ENCODE results near the gene ZSCAN1.

The ZSCAN1 gene

DNA sequence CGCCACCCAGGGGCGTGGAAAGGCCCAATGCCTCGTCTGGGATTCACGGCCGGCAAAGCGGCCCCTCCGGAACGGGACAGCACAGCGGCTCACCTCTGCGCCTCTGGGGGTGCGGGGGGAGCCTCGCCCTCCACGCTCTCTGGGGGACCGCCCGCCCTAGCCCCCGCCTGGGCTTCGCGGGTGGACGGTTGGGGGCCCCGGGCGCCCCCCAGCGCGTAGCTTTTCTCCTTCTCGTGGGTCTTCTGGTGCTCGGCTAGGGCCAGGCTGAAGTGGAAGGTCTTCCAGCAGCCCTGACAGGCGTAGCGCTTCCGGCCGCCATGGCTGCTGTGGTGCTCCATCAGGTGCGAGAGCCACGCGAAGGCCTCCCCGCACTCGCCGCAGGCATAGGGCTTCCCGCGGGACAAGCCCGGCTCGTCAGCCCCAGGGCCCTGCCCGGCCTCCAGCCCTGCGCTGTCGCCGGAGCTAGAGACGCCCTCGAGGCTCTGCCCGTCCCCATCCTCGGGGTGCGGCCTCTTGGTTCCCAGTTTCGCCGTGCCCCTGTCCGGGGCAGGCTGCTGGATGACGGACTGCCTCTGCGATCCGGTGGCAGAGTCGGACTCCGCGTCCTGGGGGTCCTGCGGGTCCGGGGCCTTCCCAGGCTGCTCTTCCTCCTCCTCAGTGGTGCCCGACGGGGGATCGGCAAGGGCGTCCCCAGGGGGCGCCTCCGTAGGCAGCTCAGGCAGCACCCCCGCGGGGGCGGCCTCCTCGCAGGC is 50.9 kb downstream of the ZSCAN1 start:
- DNase-seq = no peak

GRCh38 chr19:58085348-58085875 is 51.6 kb downstream of the ZSCAN1 start:
- DNase-seq = no peak

GRCh38 chr19:58086825-58087710 is 53.2 kb downstream of the ZSCAN1 start:
- no peak for DNase-seq

DNA sequence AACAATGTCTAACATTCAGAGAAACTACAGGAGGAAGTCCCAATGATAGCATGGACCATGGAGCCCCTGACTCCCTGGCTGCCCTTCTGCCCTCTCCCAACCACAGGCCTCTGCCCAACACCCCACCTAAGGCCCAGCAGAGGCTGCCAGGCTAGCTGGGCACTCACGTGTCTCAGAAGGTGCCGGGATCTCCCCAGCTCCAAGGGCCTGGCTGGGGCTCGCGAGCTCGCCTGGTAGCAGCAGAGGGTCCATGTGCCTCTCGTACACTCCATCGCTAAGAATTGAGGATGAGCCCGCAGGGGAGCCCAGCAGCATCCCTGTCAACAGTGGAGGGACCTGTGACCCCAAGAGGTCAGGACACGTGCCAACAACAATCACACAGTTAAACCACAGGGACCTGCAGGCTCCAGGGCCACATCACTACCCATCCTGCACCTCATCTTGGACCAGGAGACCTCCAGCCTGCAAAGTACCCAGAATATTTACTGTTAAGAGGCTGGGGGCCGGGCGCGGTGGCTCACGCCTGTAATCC is 54.8 kb downstream of the ZSCAN1 start:
- no peak for DNase-seq

DNA sequence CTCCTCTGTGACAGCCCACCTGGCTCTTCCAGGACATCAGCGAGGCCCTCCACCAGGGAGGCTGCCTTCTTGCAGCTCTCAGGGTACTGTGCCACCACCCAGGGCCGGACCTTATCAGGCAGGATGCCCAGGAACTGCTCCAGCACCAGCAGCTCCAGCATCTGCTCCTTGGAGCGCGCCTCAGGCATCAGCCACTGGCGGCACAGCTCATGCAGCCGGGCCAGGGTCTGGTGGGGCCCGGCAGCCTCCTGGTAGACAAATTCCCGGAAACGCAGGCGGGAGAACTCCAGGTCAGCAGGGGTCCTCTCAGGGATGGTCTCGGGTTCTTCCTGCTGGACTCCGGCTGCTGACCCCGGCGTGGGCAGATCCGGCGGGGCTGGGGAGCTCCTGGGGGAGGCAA is 56.0 kb downstream of the ZSCAN1 start:
- no peak for DNase-seq

- no peak for DNase-seq
These were observed 57.6 kb downstream of the ZSCAN1 start for GRCh38 chr19:58091251-58091995.

DNA sequence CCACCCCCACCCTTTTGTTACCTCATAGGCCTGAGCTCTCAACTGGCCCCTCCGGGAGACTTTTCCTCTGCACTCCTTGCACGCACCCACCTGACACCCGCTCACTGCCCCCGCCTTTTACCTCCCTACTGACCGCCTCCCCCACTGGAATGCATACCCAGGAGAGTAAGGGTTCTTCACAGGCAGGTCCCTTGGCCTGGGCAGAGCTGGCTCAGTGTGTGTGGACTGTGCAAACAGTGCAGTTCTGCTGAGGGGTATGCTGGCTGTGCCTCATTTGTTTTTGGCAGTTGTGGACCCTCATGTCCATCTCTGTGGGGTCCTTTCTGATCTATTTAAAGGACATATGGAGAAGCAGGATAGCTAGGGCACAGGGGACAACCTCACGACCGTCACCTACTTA is 59.2 kb downstream of the ZSCAN1 start:
- no peak for DNase-seq

DNA sequence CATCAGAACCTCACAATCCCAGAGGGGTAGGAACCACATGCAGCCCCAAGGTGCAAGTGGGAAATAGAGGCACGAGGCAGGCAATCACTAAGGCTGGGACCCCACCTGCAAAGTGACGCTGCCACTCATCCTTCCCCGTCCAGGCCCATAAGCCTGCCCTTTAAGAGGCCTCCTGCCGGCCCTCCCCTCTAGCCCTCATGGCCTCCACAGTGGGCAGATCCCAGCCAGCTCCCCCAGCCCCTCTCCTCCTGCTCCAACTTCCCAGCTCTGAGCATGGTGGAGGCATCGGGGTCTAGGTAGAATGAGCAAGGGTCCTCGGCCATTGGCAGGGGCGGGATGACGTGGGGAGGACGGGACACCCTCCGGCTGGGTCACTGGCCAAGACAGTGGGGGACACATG is 61.5 kb downstream of the ZSCAN1 start:
- no peak for DNase-seq

DNA sequence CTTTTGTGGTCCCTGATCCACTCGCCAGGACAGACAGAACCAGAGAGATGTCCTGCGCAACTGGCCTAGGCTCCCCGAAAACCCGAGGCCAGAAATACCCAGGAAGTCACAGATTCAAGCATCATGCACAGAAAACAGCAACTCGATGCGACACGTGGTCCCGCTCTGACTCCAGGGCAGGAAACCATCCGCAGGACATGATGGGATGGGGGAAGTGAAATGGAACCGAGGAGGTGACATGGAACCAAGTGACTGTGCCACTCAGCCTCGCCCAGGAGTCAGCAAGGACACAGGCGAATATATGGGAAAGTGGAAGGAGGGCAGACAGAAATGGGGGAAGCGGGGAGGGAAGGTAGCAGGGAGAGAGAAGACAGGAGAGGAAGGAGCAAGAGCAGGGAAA is 63.1 kb downstream of the ZSCAN1 start:
- DNase-seq = no peak

- DNase-seq = no peak
These were observed 63.5 kb downstream of the ZSCAN1 start for GRCh38 chr19:58097349-58097748.

DNA sequence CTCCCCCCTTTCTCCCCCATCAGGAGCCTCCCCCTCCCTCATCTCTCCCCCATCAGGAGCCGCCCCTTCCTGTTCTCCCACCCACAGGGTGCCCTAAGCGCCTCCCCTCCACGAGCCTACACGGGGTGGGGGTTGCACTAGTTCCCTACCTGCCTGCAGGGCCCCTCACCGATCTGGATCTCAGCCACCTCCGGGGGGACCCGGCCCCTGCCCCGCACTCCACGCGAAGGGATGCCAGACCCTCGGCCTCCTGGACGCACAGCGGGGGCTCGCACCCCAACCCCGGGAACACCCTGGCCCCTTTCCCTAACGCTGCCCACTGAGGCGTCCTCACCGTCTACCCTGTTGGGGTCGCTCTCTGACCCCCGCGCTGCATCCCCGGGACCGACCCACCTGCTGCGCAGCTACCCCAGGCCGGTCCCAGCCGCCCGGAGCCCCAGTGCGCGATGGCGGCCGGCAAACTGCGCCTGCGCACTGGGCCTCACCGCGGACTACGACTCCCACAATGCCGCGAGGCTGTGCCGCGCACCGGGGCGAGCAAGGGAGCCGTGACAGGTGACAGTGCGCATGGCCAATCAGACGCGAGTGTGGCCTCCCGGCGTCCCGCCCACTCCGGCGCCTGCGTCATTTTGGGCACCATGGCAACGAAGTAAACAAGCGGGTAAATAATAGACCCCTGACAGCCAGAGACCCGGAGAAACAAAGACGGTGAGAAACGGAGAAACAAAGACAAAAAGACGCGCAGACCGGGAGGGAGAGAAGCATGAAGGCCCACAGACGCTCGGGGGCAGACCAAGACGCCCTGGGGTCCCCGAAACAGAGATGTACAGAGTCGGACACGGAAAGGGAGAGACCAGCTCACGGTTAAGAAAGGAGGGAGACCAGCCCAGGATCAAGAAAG is 64.2 kb downstream of the ZSCAN1 start, which contains the start of gene ZSCAN18:
ZSCAN18 (minus strand) TSS at position 451 of the 901 bp plus-strand sequence. CDS start 7,964 bp downstream, outside the sequence.
- DNase-seq = peak; percentile 89

DNA sequence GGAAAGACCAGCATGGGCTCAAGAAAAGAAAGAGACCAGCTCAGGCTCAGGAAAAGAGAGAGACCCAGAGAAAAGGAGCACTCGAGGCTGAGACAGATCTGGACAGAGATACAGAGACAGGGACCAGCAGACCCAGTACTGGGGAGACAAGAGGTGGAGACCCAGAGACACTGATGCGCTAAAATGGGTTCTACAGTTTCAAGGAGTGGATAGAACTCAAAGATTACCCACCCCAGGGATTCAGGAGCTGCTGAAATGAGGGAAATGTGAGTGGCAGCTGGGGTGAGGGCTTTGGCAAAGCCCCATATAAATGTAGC is 64.8 kb downstream of the ZSCAN1 start:
- DNase-seq = no peak

Data from inflammatory macrophage treated with lipopolysaccharide for 1 hour (primary cell).